ENCODE data around the gene SLC25A33.
A peak's percentile ranks its signal among the peaks of the same experiment; 100 is the strongest.

Gene SLC25A33

GRCh38 chr1:9628541-9629444 lies 89.5 kb downstream of the SLC25A33 start:
- DNase-seq = peak; percentile 56

- peak; percentile 57 for DNase-seq
These were observed 90.4 kb downstream of the SLC25A33 start for GRCh38 chr1:9629445-9630201.

GRCh38 chr1:9630331-9631111 lies 91.3 kb downstream of the SLC25A33 start:
- DNase-seq = no peak

- DNase-seq = no peak
These were observed 92.3 kb downstream of the SLC25A33 start for GRCh38 chr1:9631613-9632012.

GRCh38 chr1:9633493-9633892 lies 94.2 kb downstream of the SLC25A33 start:
- no peak for DNase-seq

- DNase-seq = no peak
These were observed 95.3 kb downstream of the SLC25A33 start for GRCh38 chr1:9634582-9634981.
